Glomerular visceral epithelial cell (primary cell): ENCODE measurements around the gene LRCOL1.

Experiments used
- DNase-seq: peaks from one replicate; pipeline ENCODE4 v3.0.0-alpha.2; 2016; ENCODE audit errors: extremely low spot score

The LRCOL1 gene

GRCh38 chr12:132619386-132620112 lies 9.2 kb upstream of the LRCOL1 start:
- no peak for DNase-seq

- DNase-seq, result no peak
Measured at GRCh38 chr12:132619071-132619385, 8.6 kb upstream of the LRCOL1 start.

GRCh38 chr12:132618683-132619043 lies 8.3 kb upstream of the LRCOL1 start, which contains the start of gene P2RX2:
Gene P2RX2 (plus strand): TSS chr12:132618776. CDS start chr12:132618817, 41 bp downstream.
- DNase-seq, result no peak

- DNase-seq, result no peak
Measured at GRCh38 chr12:132617822-132618682, 7.7 kb upstream of the LRCOL1 start.

GRCh38 chr12:132617135-132617701 lies 6.8 kb upstream of the LRCOL1 start:
- no peak for DNase-seq

GRCh38 chr12:132615579-132616038 lies 5.2 kb upstream of the LRCOL1 start:
- no peak for DNase-seq

GRCh38 chr12:132614861-132615578 lies 4.6 kb upstream of the LRCOL1 start:
- DNase-seq, result peak; percentile 82

GRCh38 chr12:132614029-132614428 lies 3.6 kb upstream of the LRCOL1 start:
- no peak for DNase-seq

- DNase-seq, result no peak
Measured at GRCh38 chr12:132611620-132612019, 1.2 kb upstream of the LRCOL1 start.

GRCh38 chr12:132610866-132611602 lies 652 bp upstream of the LRCOL1 start:
- no peak for DNase-seq

- DNase-seq, result no peak
Measured at GRCh38 chr12:132608231-132609171, 1.9 kb downstream of the LRCOL1 start.

- DNase-seq, result no peak
Measured at GRCh38 chr12:132606927-132607326, 3.5 kb downstream of the LRCOL1 start.

GRCh38 chr12:132606466-132606865 lies 3.9 kb downstream of the LRCOL1 start:
- no peak for DNase-seq

GRCh38 chr12:132605892-132606291 lies 4.5 kb downstream of the LRCOL1 start:
- no peak for DNase-seq

- DNase-seq, result no peak
Measured at GRCh38 chr12:132604668-132605441, 5.5 kb downstream of the LRCOL1 start.

GRCh38 chr12:132604151-132604618 lies 6.2 kb downstream of the LRCOL1 start:
- DNase-seq, result no peak

GRCh38 chr12:132603240-132604150 lies 6.9 kb downstream of the LRCOL1 start:
- DNase-seq, result no peak

- no peak for DNase-seq
Measured at GRCh38 chr12:132602572-132603239, 7.7 kb downstream of the LRCOL1 start.
